Measurements from ENCODE around the gene CPNE5. TPM values are rescaled to one million over a fixed set of nuclear protein-coding genes. Genes with fewer than 3 reads are reported as not detected.

Gene CPNE5
- total RNA-seq, 1 donor from 2014 or later: 6.9 TPM

DNA sequence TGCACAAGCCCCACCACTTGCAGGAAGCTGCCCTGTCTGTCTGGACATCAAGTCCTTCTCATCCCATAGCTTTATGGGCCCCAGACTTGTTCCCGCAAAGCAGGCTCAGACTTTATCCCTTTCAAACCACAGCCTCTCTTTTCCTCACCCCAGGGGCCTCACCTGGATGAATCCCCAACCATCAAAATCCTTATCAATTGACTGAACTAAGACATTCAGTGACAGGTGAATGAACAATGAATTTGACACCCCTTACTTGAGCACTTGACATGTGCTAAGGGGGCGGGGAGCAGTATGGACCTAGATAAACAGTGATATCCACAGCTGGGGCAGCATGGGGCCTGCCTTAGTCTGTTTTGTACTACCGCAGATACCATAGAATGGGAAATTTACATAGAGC is 136.6 kb downstream of the CPNE5 start:
- ATAC-seq (no peak), DNase-seq (ENCODE audit: low spot score) (no peak)
- intact Hi-C loops (cut with DNase I): no loop called here

GRCh38 chr6:36701401-36701991 is 137.7 kb downstream of the CPNE5 start:
- intact Hi-C loops (cut with DNase I): no loop called here
- DNase-seq (ENCODE audit: low spot score) (no peak), ATAC-seq (no peak)

- intact Hi-C loops (cut with DNase I): no loop called here
- DNase-seq (ENCODE audit: low spot score): no peak
- no peak for ATAC-seq
These were observed 138.4 kb downstream of the CPNE5 start for GRCh38 chr6:36700831-36701230.

DNA sequence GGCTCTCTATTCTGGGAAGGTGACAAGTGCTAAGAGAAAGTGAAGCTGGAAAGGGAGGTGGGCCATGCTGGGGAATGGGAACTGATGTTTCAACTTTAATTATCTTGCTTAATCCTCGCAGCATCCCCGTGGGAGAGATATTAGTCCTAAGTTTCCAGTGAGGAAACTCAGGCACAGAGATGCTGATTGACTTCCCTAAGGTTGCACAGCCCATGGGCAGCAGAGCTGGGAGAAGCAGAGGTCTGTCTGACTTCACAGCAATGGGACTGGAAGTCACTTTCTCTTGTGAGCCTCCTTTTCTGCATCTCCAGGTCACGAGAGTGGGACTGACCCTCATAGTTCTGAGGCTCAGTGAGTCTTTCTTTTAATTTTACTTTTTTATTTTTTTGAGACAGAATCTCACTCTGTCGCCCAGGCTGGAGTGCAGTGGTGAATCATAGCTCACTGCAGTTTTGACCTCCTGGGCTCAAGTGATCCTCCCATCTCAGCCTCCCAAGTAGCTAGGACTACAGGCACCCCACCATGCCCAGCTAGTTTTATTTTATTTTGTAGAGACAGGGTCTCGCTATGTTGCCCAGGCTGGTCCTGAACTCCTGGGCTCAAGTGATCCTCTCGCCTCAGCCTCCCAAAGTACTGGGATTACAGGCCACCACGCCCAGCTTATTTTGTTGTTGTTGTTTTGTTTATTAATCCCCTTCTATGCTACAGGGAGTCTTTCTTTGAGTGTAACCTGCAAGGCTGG is 139.0 kb downstream of the CPNE5 start:
- DNase-seq (ENCODE audit: low spot score): no peak
- intact Hi-C loops (cut with DNase I): no loop called here
- ATAC-seq: no peak

DNA sequence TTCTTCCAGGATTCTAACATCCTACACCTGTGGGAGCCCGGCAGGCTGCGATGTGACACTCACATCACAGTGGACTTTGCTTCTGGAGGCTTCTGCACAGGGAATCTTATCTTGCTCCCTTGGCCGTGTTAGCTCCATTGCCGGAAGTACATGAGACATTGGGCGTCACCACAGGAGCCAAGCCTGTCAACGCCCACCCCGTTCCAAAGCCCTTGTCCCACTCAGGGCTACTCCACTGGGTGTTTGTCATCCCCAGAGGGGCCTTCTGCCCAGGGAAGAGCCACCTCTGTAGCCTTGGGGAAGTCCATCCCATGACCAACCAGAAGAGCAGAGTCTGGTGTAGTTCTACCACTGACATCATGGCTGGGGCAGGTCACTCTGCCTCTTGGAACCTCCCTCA is 139.9 kb downstream of the CPNE5 start:
- no peak for DNase-seq (ENCODE audit: low spot score)
- intact Hi-C loops (cut with DNase I): no loop called here
- no peak for ATAC-seq

DNA sequence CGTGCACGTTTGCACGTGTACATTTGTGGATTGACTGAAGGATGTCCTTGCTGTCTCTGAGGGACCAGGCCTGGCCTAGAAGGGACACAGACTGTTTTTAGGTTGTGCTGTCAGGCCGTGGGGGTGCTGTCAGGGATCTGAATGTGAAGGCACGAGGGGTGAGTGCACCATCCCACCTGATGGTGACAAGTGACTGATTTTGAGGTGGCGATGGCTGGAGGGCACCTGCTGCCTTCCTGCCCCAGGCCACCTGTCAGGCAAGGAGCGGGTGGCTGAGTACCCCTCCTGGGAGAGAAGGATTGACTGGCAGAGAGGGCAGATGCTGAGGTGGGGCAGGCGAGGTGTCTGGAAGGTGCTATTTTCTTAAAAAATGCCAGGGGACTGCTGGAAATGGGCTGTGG is 140.4 kb downstream of the CPNE5 start:
- no peak for ATAC-seq
- intact Hi-C loops (cut with DNase I): no loop called here
- DNase-seq (ENCODE audit: low spot score): no peak

DNA sequence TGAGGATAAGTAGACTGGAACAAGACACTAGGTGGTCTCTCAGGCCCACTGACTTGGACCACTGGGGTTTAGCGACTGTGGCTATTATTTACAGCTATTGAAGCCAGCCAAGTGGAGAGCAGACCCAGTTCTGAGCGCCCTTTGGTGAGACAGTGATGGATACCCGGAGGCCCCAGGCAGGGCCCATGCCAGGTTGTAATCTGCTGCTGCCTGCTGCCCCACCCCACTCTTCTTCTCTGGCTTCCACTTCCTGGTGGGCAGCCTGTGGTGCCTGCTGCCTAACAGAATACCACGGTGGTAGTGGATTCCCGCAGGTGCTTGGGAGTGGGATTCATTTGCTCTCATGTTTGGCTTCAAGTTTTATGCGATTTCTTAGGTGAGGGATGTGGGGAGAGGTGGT is 141.0 kb downstream of the CPNE5 start:
- intact Hi-C loops (cut with DNase I): no loop called here
- ATAC-seq (no peak), DNase-seq (ENCODE audit: low spot score) (no peak)

- DNase-seq (ENCODE audit: low spot score): no peak
- intact Hi-C loops (cut with DNase I): no loop called here
- no peak for ATAC-seq
These were observed 141.8 kb downstream of the CPNE5 start, which contains the start of gene RAB44 for GRCh38 chr6:36697481-36697903. Gene RAB44 (plus strand): TSS chr6:36697826. CDS start chr6:36704236, 6,410 bp downstream.

GRCh38 chr6:36695414-36695813 is 143.8 kb downstream of the CPNE5 start:
- ATAC-seq (no peak), DNase-seq (ENCODE audit: low spot score) (no peak)
- intact Hi-C loops (cut with DNase I): no loop called here

DNA sequence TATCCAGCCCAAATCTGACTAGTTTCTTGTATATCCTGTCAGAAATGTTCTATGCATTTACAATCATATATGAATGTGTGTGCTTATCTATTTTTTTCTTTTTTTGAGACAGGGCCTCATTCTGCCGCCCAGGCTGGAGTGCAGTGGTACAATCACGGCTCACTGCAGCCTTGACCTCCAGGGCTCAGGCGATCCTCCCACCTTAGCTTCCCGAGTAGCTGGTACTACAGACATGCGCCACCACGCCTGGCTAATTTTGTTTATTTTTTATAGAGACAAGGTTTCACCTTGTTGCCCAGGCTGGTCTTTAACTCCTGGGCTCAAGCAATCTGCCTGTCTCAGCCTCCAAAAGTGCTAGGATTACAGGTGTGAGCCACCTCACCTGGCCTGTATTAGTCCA is 144.6 kb downstream of the CPNE5 start:
- ATAC-seq (no peak), DNase-seq (ENCODE audit: low spot score) (no peak)
- intact Hi-C loops (cut with DNase I): no loop called here

DNA sequence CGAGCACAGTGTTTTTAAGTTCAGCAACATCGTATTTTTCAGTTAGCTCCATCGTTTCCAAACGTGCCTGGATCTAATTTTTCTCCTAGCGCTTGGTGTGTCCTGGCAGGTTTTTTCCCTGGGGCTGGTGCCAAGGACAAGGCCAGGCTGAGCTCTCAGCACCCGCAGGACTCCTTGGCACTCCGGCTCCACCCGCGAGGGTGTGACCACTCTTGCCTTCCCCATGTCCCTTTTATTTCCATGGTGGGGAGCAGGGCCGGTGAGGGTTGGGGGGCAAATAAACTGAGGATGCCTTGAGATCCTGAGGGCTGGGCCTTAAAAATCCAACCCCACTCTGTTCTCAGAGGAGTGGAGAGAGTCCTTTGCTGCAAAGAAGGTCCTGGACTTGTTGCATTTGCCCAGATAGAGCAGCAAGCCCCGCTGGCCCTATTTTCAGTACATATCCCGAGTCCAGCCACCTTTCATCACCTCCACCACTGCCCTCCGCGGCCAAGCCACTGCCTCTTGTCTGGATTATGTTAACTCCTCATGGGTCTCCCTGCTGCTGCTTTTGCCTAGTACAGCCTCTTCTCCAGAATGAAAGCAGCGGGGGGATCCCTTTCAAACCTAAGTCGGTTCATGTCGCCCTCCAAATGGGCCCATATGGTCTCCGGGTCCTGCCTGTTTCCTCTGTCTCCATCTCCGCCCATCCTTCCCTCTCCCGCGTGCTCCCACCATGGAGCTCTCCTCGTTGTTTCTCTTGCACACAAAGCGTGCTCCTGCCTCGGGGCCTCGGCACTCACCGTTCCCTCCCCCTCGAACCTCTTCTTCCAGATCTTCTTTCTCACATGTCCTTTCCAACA is 146.2 kb downstream of the CPNE5 start:
- intact Hi-C loops (cut with DNase I): no loop called here
- no peak for ATAC-seq
- no peak for DNase-seq (ENCODE audit: low spot score)

DNA sequence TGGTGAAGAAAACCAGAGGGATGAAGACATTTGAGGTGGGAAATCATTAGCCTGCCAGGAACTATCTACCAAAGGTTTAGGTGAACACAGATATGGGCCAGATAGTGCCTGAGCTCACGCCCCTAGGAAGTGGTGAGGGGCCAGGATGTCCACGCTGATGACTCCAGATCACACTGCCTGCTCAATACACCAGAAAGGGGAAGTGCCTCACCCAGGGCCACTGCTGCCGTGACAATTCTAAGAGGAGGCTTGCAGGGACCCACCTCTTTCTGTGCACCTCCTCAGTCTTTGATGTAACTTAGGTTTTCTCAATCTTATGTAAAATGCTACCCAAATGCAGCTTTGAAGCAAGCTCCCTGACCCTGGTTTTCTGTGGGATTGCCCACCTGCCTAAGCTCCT is 147.0 kb downstream of the CPNE5 start:
- intact Hi-C loops (cut with DNase I): no loop called here
- ATAC-seq (peak; percentile 41), DNase-seq (ENCODE audit: low spot score) (no peak)

- ATAC-seq (no peak), DNase-seq (ENCODE audit: low spot score) (no peak)
- intact Hi-C loops (cut with DNase I): no loop called here
These were observed 147.6 kb downstream of the CPNE5 start for GRCh38 chr6:36691612-36692011.

DNA sequence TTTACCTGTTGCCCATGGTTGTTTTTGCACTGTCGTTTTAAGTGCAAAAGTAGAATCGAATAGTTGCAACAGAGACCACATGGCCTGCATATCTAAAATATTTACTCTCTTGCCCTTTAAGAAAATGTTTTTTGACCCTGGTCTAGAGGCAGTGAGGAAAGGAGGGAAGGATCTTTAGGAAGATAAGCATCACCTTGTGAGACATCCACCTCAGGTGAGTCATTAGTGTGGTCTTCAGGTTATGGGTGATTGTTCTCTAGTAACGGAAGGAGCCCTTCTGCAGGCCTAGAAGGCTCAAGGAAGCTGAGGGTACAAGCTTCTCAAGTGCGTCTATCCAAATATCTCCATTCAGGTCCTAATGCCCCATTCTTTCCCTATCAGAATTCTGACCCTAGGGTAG is 148.2 kb downstream of the CPNE5 start:
- intact Hi-C loops (cut with DNase I): no loop called here
- no peak for ATAC-seq

More for the DNA sequence above, 148.2 kb downstream of the CPNE5 start:
- DNase-seq (ENCODE audit: low spot score): no peak

Other genes starting within 250 kb of the CPNE5 start
- gene SRSF3, start 245.1 kb downstream of the CPNE5 start, total RNA-seq: 218 TPM
- 142 TPM for gene CDKN1A, start 160.7 kb downstream of the CPNE5 start, total RNA-seq
- 0.27 TPM for gene RAB44, start 141.6 kb downstream of the CPNE5 start, total RNA-seq
- gene PPIL1, start 35.4 kb upstream of the CPNE5 start, total RNA-seq: 12.7 TPM
- 56.6 TPM for gene C6orf89, start 46.5 kb upstream of the CPNE5 start, total RNA-seq
- 91.7 TPM for gene PI16, start 115.3 kb upstream of the CPNE5 start, total RNA-seq
- 154 TPM for gene MTCH1, start 146.8 kb upstream of the CPNE5 start, total RNA-seq
- 19.7 TPM for gene FGD2, start 166.2 kb upstream of the CPNE5 start, total RNA-seq